Activated T-cell treated with anti-CD3 and anti-CD28 coated beads, Interleukin-2, amount 50 U/mL, for 24 hours (primary cell): ENCODE measurements around the gene DNAJB8.

ENCODE experiments used
- DNase-seq: peaks from one replicate; pipeline ENCODE4 v3.0.0-alpha.2; 2020
- H3K27ac Mint-ChIP-seq: 2 replicates; pipeline ENCODE4 v1.8.0; 2020; ENCODE audit warnings: mild to moderate bottlenecking, mixed read lengths
- H3K27me3 Mint-ChIP-seq: 2 replicates; pipeline ENCODE4 v1.8.0; 2020; ENCODE audit warnings: mixed read lengths
- H3K36me3 Mint-ChIP-seq: 2 replicates; pipeline ENCODE4 v1.8.0; 2020; ENCODE audit warnings: low read depth, mixed read lengths
- H3K4me1 Mint-ChIP-seq: 2 replicates; pipeline ENCODE4 v1.8.0; 2020; ENCODE audit warnings: low read depth, mixed read lengths
- H3K4me3 Mint-ChIP-seq: 2 replicates; pipeline ENCODE4 v1.8.0; 2020; ENCODE audit warnings: mild to moderate bottlenecking, moderate library complexity, mixed read lengths
- H3K9me3 Mint-ChIP-seq: 2 replicates; pipeline ENCODE4 v1.8.0; 2020; ENCODE audit warnings: mixed read lengths

DNAJB8 gene

GRCh38 chr3:128429751-128430150, 36.9 kb downstream of the DNAJB8 start:
- Mint-ChIP-seq H3K9me3 (no peaks in the 10 kb centered on the region), H3K36me3 (no peaks in the 10 kb centered on the region), H3K27me3 (peaks cover 57% of the 10 kb centered on the region), H3K27ac (no peak overlapping the region), H3K4me3 (no peak overlapping the region), H3K4me1 (peaks cover 12% of the 10 kb centered on the region)
- no peak for DNase-seq

DNA sequence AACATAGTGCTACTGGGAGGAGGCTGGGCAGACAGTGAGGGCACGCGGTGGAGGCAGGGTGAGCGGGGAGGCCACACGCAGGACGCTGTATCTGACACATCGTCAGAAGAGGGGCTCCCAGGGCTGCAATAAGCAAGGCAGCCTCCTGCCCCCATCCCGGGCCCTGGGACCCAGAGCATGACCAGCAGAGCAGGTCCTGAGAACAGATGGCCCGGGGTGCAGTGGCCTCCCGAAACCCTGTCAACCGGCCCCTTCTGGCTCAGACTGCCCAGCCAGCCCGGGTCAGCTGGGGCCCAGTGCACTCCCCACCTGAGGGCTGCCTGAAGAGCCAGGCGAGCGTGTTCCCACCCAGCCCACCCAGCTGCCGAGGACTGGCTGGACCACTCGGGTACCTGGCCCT, 37.4 kb downstream of the DNAJB8 start:
- Mint-ChIP-seq H3K27ac (no peak overlapping the region), H3K4me3 (no peak overlapping the region), H3K9me3 (no peaks in the 10 kb centered on the region), H3K36me3 (no peaks in the 10 kb centered on the region), H3K27me3 (peaks cover 57% of the 10 kb centered on the region), H3K4me1 (peaks cover 12% of the 10 kb centered on the region)
- no peak for DNase-seq

DNA sequence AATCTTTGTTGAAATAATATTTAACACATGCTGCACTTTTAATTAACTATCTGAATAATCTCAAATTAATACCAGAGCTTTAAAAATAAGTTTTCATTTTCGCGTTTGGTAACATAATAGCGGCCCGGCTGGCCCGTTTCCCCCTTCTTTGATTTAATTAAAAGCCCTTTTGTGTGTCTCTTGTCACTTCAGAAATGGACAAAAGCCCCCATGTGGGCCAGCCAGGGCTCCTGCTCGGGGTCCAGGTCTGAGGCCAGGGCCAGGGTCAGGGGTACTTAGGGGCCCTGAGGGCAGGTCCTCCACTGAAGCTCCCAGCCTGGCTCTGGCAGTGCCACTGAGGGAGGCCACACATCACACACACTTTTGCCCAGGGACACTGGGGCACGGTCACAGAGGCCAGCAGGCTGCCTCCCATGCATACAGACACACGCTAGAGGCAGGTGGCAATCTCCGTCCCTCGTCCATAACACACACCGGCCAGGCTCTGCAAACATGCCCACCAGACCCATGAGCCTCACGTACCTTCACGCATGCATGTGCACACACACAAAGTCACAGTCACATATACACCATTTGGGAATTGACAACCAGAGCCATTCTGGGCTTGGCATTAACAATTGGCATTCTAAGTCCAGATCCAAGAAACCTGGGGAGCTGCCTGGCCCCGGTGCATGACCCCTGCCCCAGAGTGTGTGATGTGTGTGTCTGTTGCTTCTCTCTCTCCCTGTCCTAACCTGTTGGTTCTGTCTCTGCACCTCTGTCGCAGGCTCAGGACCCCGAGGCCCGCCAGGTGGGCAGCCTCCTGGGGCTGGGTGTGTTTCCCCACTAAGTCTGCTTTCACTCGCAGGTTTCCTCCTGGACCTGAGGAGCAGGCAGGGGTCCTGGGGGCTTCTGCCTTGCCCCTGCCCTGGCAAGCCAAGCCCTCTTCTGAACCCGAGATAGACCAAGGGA, 38.5 kb downstream of the DNAJB8 start:
- no peak for DNase-seq
- Mint-ChIP-seq H3K36me3 (no peaks in the 10 kb centered on the region), H3K4me1 (peaks cover 10% of the 10 kb centered on the region), H3K4me3 (no peak overlapping the region), H3K9me3 (no peaks in the 10 kb centered on the region), H3K27me3 (peaks cover 48% of the 10 kb centered on the region), H3K27ac (no peak overlapping the region)

GRCh38 chr3:128427175-128427857, 39.4 kb downstream of the DNAJB8 start:
- no peak for DNase-seq
- H3K4me1 Mint-ChIP-seq: peaks cover 8% of the 10 kb centered on the region
- H3K4me3 Mint-ChIP-seq: no peak overlapping the region
- no peaks in the 10 kb centered on the region for H3K36me3 Mint-ChIP-seq
- no peaks in the 10 kb centered on the region for H3K9me3 Mint-ChIP-seq
- H3K27ac Mint-ChIP-seq: no peak overlapping the region
- H3K27me3 Mint-ChIP-seq: peaks cover 45% of the 10 kb centered on the region

DNA sequence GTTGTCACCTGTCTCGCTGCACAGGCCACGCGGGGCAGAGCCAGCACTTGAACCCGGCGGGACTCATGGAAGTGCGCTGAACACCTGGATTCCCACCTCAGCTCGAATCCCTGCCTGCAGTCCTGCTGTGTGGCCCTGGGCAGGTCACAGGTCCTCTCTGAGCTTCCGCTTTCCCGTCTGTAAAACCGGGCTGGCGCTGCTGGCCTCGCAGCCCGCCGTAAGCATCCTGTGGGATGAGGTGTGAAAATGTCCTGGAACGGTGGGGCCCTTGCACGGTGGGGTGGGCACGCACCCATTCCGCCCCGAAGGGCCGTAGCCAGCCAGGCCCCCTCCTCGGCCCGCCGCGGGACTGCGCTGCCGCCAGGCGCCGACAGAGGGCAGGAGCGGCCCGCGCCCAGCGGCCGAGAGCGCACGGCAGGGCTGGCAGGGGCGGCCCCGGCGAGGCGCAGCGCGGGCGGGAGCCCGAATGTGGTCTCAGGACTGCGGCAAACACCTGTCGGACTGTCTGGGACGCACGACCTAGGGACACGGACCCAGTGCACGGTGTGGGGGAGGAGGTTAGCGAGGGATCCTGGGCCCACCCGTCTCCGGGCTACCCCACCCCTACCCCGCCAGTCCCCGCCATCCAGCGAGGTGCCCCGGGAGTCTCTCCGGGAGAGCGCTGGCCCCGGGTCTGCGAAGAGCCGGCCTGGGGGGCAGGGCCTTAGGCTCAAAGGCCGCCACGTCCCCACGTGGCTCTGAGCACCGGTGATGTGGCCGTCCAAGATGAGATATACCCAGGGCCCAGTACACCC, 40.4 kb downstream of the DNAJB8 start:
- DNase-seq: peak; percentile 80
- H3K4me3 Mint-ChIP-seq: no peak overlapping the region

DNA sequence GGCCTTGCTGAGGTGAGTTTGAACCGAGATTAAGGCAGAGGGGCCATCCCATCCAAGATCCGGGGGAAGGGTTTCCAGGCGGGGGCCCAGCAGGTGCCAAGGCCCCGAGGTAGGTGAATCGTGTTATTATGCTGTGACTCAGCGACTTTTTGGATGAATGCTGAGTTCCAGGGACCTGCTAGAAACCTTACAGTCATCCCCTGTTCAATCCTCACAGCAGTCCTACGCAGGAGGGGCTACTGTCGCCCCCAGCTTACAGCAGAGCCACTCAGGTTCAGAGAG, 40.9 kb downstream of the DNAJB8 start:
- DNase-seq: no peak
- H3K4me1 Mint-ChIP-seq: no peaks in the 10 kb centered on the region
- no peaks in the 10 kb centered on the region for H3K36me3 Mint-ChIP-seq
- peaks cover 29% of the 10 kb centered on the region for H3K27me3 Mint-ChIP-seq
- no peaks in the 10 kb centered on the region for H3K9me3 Mint-ChIP-seq
- H3K4me3 Mint-ChIP-seq: no peak overlapping the region
- no peak overlapping the region for H3K27ac Mint-ChIP-seq

More for the DNA sequence above, 40.4 kb downstream of the DNAJB8 start:
- Mint-ChIP-seq H3K36me3 (no peaks in the 10 kb centered on the region), H3K27ac (no peak overlapping the region), H3K9me3 (no peaks in the 10 kb centered on the region), H3K4me1 (no peaks in the 10 kb centered on the region), H3K27me3 (peaks cover 35% of the 10 kb centered on the region)

DNA sequence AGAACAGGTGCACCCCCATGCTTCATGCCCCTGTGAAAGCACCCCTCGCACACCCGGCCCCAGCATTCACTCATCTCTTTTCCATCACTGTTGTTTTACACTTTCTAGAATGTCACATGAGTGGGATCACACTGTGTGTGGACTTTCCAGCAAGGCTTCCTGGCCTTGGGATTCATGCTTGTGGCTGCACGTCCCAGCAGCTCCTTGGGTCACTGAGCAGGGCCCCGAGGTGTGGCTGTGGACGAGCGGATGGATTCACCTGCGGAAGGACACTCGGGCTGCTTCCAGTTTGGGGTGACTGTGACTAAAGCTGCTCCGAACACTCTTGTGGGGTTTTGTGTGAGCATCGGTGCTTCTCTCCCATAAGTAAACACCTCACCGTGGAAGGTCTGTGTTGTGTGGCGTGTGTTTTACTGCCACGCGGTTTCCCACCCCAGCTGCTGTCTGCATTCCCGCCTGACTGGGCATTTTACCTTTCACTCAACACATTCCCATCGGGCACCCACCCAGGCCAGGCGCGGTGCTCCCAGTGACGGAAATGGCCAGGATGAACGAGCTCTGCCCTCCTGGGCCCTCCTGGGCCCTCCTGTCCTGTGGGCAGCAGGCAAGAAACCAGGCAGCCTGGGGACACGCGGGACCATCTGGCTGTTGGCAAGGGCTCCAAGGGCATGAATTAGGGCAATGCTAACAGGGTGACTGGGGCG, 41.4 kb downstream of the DNAJB8 start:
- Mint-ChIP-seq H3K36me3 (no peaks in the 10 kb centered on the region), H3K4me1 (no peaks in the 10 kb centered on the region)

DNA sequence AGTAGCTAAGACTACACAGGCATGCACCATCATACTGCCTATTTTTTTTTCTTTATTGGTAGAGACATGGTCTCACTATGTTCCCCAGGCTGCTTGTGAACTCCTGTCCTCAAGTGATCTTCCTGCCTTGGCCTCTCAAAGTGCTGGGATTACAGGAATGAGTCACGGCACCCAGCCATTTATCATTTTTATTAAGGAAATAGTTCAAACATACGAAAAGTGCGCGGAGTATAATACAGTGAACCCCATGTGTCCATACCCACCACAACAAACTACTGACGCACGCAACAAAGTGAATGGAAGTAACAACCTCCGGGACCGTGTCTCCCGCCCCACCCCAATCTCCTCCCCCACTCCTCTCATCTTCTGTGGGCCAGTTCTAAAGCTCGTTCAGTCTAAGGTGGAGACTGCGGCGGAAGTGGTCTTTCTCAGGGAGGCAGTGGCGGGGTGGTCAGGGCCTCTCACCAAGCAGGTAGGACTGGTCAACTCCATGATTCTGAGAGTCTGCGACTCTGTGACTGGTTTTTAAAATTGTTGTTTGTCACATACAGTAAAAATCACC, 42.1 kb downstream of the DNAJB8 start:
- Mint-ChIP-seq H3K4me1 (no peaks in the 10 kb centered on the region), H3K9me3 (no peaks in the 10 kb centered on the region), H3K27ac (no peak overlapping the region), H3K36me3 (no peaks in the 10 kb centered on the region), H3K27me3 (peaks cover 19% of the 10 kb centered on the region), H3K4me3 (no peak overlapping the region)
- DNase-seq: no peak

More for the DNA sequence above, 41.4 kb downstream of the DNAJB8 start:
- DNase-seq: no peak
- H3K9me3 Mint-ChIP-seq: no peaks in the 10 kb centered on the region
- peaks cover 25% of the 10 kb centered on the region for H3K27me3 Mint-ChIP-seq
- H3K27ac Mint-ChIP-seq: no peak overlapping the region
- H3K4me3 Mint-ChIP-seq: no peak overlapping the region

DNA sequence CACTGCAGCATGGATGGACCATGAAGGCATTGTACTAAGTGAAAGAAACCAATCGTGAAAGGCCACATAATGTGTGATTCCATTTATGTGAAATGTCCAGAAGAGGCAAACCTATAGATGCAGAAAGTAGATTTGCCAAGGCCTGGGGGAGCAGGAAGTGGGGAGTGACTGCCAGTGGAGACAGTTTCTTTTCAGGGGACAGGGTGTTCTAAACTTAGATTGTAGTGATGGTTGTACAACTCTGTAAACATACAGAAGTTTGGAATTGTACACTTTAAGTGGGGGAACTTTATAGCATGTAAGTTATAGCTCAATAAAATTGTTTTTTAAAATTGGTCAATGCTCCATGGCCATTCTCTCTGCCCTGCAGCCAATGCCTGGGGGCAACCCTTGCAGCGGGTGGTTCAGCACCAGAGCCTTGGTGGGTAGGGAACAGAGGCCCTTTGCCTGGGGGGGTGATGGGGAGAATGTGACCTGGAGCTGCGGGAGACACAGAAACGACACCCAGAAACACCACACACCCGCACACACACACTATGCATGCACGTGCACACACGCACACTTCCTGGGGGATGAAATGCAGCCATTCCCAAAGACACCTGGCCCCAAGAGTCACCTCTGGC, 43.1 kb downstream of the DNAJB8 start:
- no peak overlapping the region for H3K27ac Mint-ChIP-seq

DNA sequence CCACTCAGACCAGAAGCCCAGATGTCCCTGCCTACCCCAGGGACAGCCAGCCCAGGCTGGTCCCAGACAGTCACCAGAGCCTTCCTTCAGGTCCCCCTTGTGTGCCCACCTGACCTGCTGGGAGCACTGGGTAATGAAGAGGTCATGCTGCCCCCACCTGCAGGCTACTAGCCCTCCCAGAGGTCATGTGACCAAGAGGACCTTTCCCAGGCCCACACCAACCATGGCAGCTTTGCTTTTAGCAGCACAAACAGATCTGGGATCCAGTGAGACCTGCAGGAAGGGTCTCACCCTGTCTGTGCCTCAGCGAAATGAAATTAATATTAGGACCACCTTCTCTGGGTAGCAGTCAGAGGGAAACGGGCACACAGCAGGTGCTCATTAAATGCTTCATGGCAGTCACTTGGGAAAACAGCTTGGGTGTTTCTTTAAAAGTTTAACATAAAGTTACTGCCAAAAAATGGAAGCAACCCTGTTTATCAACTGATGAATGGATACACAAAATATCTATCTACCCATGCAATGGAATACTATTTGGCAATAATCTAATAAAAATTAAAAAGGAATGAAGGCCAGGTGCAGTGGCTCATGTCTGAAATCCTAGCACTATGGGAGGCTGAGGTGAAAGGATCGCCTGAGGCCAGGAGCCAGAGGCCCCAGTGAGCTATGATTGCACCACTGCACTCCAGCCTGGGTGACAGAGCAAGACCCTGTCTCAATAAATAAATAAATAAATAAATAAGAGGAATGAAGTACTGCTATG, 43.7 kb downstream of the DNAJB8 start:
- no peak overlapping the region for H3K4me3 Mint-ChIP-seq
- no peaks in the 10 kb centered on the region for H3K36me3 Mint-ChIP-seq
- peaks cover 10% of the 10 kb centered on the region for H3K27me3 Mint-ChIP-seq
- no peaks in the 10 kb centered on the region for H3K9me3 Mint-ChIP-seq
- no peak overlapping the region for H3K27ac Mint-ChIP-seq
- no peak for DNase-seq
- no peaks in the 10 kb centered on the region for H3K4me1 Mint-ChIP-seq

More for the DNA sequence above, 43.1 kb downstream of the DNAJB8 start:
- DNase-seq: no peak
- H3K36me3 Mint-ChIP-seq: no peaks in the 10 kb centered on the region
- no peaks in the 10 kb centered on the region for H3K4me1 Mint-ChIP-seq
- H3K9me3 Mint-ChIP-seq: no peaks in the 10 kb centered on the region
- H3K4me3 Mint-ChIP-seq: no peak overlapping the region
- H3K27me3 Mint-ChIP-seq: peaks cover 14% of the 10 kb centered on the region

DNA sequence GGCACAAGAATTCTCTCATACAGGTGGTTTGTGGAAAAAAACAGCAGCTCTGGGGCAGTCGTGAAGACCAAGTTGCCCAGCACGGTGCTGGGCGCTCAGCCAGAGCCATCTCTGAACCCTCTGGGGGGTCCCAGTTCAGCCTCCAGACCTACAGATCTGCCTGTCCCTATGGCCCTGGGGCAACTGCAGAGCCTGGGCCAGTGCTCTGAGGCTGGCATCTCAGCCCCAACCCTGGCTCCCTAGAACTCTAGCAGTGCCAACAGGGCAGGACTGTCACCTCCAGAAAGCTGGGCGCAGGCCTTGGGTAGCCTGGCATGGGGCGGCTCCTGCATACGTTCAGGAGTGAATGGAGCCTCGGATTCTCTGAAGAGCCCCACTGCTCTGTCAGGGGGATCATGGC, 44.7 kb downstream of the DNAJB8 start:
- Mint-ChIP-seq H3K9me3 (no peaks in the 10 kb centered on the region), H3K27ac (no peak overlapping the region), H3K36me3 (no peaks in the 10 kb centered on the region), H3K27me3 (peaks cover under 1% of the 10 kb centered on the region), H3K4me3 (no peak overlapping the region), H3K4me1 (no peaks in the 10 kb centered on the region)
- DNase-seq: no peak

DNA sequence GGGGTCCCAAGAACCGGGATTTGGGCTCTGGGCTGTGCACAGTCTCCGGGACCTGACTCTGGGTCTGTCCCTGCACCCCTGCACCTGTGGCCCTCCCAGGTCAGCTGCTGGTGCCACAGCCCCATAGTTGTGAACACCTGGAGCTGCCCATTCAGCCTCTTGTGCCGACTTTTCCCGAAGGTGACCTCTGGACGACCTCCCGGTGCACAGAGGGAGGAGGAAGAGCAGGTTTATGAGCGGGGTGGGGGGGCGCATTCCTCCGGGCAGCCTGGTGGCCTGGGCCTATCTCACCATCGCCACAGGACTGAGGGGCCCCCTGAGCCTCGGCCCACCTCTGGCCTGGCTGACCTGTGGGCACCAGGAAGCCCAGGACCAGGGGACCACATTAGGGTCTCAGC, 45.3 kb downstream of the DNAJB8 start:
- Mint-ChIP-seq H3K9me3 (no peaks in the 10 kb centered on the region), H3K27me3 (no peaks in the 10 kb centered on the region), H3K36me3 (no peaks in the 10 kb centered on the region), H3K27ac (no peak overlapping the region), H3K4me3 (no peak overlapping the region), H3K4me1 (no peaks in the 10 kb centered on the region)
- no peak for DNase-seq

- Mint-ChIP-seq H3K4me3 (no peak overlapping the region), H3K9me3 (no peaks in the 10 kb centered on the region), H3K27ac (no peak overlapping the region), H3K4me1 (no peaks in the 10 kb centered on the region), H3K27me3 (no peaks in the 10 kb centered on the region), H3K36me3 (no peaks in the 10 kb centered on the region)
- no peak for DNase-seq
Observed at GRCh38 chr3:128420720-128421438, 45.8 kb downstream of the DNAJB8 start.
